DND-41 (cell line): ENCODE measurements around the gene PPP2R5B.

ENCODE experiments used
- EZH2 ChIP-seq: IDR thresholded peaks from 3 replicates; pipeline ENCODE4 v1.6.1; 2012; ENCODE audit warnings: borderline replicate concordance, low read depth, mild to moderate bottlenecking, moderate library complexity, low read length, inconsistent platforms; ENCODE audit not compliant: severe bottlenecking
- TF ChIP-seq, protein P1 (sequence below): IDR thresholded peaks from 2 replicates; pipeline ENCODE4 v1.5.1; 2012; ENCODE audit warnings: borderline replicate concordance, low read length, moderate library complexity, mild to moderate bottlenecking; ENCODE audit not compliant: poor library complexity, severe bottlenecking; ENCODE audit errors: extremely low read depth

DNA sequence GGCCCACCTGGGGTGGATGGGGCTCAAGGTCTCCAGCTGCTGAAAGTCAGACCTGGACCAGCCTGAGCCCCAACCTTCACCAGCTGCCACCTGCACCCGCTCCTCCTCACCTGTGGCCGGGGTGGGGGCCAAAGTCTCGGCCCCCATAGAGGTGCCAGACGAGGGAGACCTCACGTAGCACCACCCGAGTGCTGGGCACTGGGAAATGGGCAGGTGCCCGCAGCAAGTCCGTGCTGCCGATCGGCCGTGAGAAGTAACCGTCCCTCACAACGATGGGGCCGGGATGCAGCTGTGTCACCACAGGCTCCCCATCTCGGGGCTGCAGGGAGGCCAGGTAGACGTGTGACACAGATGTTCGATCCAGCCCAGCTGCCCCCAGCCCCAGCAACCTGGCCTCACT is 23.7 kb upstream of the PPP2R5B start:
- TF ChIP-seq, protein P1, sequence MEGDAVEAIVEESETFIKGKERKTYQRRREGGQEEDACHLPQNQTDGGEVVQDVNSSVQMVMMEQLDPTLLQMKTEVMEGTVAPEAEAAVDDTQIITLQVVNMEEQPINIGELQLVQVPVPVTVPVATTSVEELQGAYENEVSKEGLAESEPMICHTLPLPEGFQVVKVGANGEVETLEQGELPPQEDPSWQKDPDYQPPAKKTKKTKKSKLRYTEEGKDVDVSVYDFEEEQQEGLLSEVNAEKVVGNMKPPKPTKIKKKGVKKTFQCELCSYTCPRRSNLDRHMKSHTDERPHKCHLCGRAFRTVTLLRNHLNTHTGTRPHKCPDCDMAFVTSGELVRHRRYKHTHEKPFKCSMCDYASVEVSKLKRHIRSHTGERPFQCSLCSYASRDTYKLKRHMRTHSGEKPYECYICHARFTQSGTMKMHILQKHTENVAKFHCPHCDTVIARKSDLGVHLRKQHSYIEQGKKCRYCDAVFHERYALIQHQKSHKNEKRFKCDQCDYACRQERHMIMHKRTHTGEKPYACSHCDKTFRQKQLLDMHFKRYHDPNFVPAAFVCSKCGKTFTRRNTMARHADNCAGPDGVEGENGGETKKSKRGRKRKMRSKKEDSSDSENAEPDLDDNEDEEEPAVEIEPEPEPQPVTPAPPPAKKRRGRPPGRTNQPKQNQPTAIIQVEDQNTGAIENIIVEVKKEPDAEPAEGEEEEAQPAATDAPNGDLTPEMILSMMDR = no peak
- TF ChIP-seq EZH2 = no peak
